Right lobe of liver (tissue), 6 donors: ENCODE results near the gene KIAA1614. TPM values are rescaled to one million over a fixed set of nuclear protein-coding genes. Genes with fewer than 3 reads are reported as not detected.

Source experiments
- ATAC-seq, 4 donors: fragments of 200-7000 bp; cut with Tn5 transposase; one replicate each; pipeline ENCODE4 v1.9.1; 2020; ENCODE audit warnings: mild to moderate bottlenecking in 4 of 4, moderate library complexity in 4 of 4
- DNase-seq, 3 donors: peaks; one replicate each; pipeline ENCODE4 v3.0.0-alpha.2; 2020
- H3K27ac ChIP-seq, 3 donors: fragments of 200-600 bp; one replicate each; pipeline ENCODE4 v1.8.0; 2022
- H3K27me3 ChIP-seq, 2 donors: fragments of 200-600 bp; one replicate each; pipeline ENCODE4 v1.8.0; 2022
- H3K36me3 ChIP-seq, 4 donors: fragments of 200-600 bp; sonication (generic) in 1 of 4; one replicate each; pipeline versions ENCODE4 v1.5.1 to v1.8.0; 2017 to 2022; ENCODE audit warnings: control low read depth in 1 of 4
- H3K4me1 ChIP-seq, 4 donors: fragments of 200-600 bp; sonication (generic) in 1 of 4; one replicate each; pipeline versions ENCODE4 v1.5.1 to v1.8.0; 2017 to 2022; ENCODE audit warnings: control low read depth in 1 of 4
- H3K4me3 ChIP-seq, 3 donors: fragments of 200-600 bp; one replicate each; pipeline ENCODE4 v1.8.0; 2022
- H3K9me3 ChIP-seq, 4 donors: fragments of 200-600 bp; sonication (generic) in 1 of 4; one replicate each; pipeline versions ENCODE4 v1.5.1 to v1.8.0; 2017 to 2022; ENCODE audit warnings: control low read depth in 1 of 4
- POLR2A ChIP-seq: fragments of 450-650 bp; IDR thresholded peaks from one replicate; pipeline ENCODE4 v1.6.1; 2017; ENCODE audit warnings: antibody characterized with exemption, mild to moderate bottlenecking
- WGBS: methylation state at CpG from one replicate; pipeline ENCODE4 v1.1.6; 2018; ENCODE audit warnings: low coverage, low lambda C conversion rate; ENCODE audit not compliant: insufficient coverage; ENCODE audit errors: missing lambda C conversion rate; 5-methylcytosine and 5-hydroxymethylcytosine counted together
- intact Hi-C, 2 donors: fragments of 100-400 bp; cut with DNase I; formaldehyde crosslinking; loops; one replicate each; pipeline versions ENCODE4 v1.11.2 to v1.14.1; 2022
- total RNA-seq, 6 experiments: library from RNA; depleted of rRNA in 2 of 6; stranded (reverse); fragments of >200 nt in 2 of 6; fragmentation: NEBNext Ultra II Directional in 3 of 6; extraction: Animal tissue kit (Norgen Biotek cat#: 25700) in 3 of 6; gene quantifications; one replicate each; pipeline versions ENCODE4 v1.1.0 to v1.2.4, GENCODE V29; 2016 to 2023
- TF ChIP-seq, protein P1 (sequence below), 4 donors: fragments of 200-600 bp in 3 of 4; fragments of 450-650 bp in 1 of 4; IDR thresholded peaks; one replicate each; pipeline versions ENCODE4 v1.5.1 to v1.8.0; 2016 to 2022; ENCODE audit warnings: antibody characterized with exemption in 4 of 4, mild to moderate bottlenecking in 2 of 4
- donor health status: DM: no; HTN: yes; CAD: no.
- donor health status: DM: no; HTN: no; CAD: no.
- donor health status: DM: no; HTN: no; CAD: no.
- donor health status: DM: no; HTN: yes; CAD: no.
- donor health status: DM: no; HTN: yes; CAD: no.

KIAA1614 gene
- total RNA-seq, 6 experiments from 2014 or later = 0.13 to 0.25 (median 0.21) TPM

DNA sequence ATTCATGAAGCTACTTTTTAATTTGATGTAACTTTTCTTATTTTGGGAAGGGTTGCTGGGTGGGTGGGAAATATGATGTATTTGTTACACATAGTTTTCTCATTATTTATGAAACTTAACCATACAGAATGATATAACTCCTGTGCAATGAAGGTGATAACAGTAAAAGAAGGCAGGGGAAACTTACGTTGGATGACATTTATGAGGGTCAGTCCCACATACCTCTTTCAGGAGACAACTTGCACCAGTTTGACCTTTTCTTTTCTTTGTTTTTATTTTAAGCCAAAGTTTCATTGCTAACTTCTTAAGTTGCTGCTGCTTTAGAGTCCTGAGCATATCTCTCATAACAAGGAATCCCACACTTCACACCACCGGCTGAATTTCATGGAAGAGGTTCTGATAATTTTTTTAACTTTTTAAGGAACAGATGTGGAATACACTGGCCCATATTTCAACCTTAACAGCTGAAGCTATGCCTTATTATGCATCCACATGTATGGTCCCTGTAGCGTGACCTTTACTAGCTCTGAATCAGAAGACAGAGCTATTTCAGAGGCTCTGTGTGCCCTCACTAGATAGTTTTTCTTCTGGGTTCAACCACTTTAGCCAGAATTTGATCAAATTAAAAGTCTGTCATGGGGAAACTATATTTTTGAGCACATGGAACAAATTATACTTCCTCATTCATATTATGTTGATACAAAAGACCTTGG is 28.0 kb upstream of the KIAA1614 start:
- H3K27ac ChIP-seq = no peak overlapping the region
- no peaks in the 10 kb centered on the region for H3K9me3 ChIP-seq
- intact Hi-C loops = no loop called here
- no peak for DNase-seq
- H3K27me3 ChIP-seq = no peaks in the 10 kb centered on the region
- WGBS = 94% methylated on average over 3 of the region's 3 CpGs
- TF ChIP-seq POLR2A = no peak
- TF ChIP-seq, protein P1, sequence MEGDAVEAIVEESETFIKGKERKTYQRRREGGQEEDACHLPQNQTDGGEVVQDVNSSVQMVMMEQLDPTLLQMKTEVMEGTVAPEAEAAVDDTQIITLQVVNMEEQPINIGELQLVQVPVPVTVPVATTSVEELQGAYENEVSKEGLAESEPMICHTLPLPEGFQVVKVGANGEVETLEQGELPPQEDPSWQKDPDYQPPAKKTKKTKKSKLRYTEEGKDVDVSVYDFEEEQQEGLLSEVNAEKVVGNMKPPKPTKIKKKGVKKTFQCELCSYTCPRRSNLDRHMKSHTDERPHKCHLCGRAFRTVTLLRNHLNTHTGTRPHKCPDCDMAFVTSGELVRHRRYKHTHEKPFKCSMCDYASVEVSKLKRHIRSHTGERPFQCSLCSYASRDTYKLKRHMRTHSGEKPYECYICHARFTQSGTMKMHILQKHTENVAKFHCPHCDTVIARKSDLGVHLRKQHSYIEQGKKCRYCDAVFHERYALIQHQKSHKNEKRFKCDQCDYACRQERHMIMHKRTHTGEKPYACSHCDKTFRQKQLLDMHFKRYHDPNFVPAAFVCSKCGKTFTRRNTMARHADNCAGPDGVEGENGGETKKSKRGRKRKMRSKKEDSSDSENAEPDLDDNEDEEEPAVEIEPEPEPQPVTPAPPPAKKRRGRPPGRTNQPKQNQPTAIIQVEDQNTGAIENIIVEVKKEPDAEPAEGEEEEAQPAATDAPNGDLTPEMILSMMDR (IDR thresholded peaks at IDR 0.05) = no peak
- ATAC-seq = no peak
- no peak overlapping the region for H3K4me3 ChIP-seq
- H3K4me1 ChIP-seq = no peaks in the 10 kb centered on the region
- no peaks in the 10 kb centered on the region for H3K36me3 ChIP-seq

DNA sequence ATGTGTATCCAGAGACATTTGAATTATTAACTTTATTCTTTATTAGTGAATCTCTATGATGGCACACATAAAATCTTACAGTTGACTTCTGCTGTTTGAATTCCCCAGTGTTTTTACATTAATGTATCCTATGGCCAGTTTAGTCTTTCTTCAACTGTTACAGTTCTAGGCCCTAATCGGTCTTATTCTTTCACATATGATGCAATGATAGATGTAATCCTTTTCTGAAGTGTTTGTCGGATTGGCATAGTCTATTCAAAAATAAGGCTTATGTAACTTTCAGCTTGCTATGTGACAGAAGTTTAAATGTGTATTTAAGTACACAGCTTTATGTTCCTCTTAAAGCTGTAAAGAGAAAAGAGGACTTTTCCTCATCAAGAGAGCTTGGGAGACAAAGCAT is 26.4 kb upstream of the KIAA1614 start:
- intact Hi-C loops = no loop called here
- Histone ChIP-seq H3K36me3 (no peaks in the 10 kb centered on the region), H3K27me3 (no peaks in the 10 kb centered on the region), H3K4me1 (no peaks in the 10 kb centered on the region), H3K4me3 (no peak overlapping the region), H3K9me3 (no peaks in the 10 kb centered on the region), H3K27ac (no peak overlapping the region)
- ATAC-seq = no peak
- WGBS = 83% methylated on average over 2 of the region's 2 CpGs
- TF ChIP-seq, protein P1 (IDR thresholded peaks at IDR 0.05) = no peak
- TF ChIP-seq POLR2A = no peak
- no peak for DNase-seq

DNA sequence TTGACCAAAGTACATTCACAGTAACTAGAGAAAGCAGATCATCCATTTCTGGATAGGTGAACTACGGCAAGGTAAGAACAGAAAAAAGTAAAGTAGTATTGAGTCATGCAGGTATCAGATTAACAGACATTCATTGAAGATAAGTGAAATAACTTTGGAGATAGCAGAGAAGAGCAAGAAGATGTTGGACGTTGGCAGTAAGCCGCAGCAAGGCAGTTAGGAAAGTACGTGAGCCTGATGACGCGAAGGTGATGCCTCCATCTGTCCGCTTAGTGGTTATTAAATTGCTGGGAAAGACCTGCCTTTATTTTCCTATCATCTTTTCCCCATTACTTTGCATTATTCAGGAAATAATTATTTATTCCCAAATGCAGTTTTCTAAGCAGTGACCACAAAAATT is 24.9 kb upstream of the KIAA1614 start:
- H3K27me3 ChIP-seq = no peaks in the 10 kb centered on the region
- DNase-seq (no peak), ATAC-seq (no peak)
- WGBS = 97% methylated on average over 5 of the region's 7 CpGs
- no peaks in the 10 kb centered on the region for H3K36me3 ChIP-seq
- no peak overlapping the region for H3K4me3 ChIP-seq
- H3K27ac ChIP-seq = no peak overlapping the region
- no peaks in the 10 kb centered on the region for H3K4me1 ChIP-seq
- intact Hi-C loops = no loop called here
- no peaks in the 10 kb centered on the region for H3K9me3 ChIP-seq
- TF ChIP-seq, protein P1 (IDR thresholded peaks at IDR 0.05) = no peak
- TF ChIP-seq POLR2A = no peak

DNA sequence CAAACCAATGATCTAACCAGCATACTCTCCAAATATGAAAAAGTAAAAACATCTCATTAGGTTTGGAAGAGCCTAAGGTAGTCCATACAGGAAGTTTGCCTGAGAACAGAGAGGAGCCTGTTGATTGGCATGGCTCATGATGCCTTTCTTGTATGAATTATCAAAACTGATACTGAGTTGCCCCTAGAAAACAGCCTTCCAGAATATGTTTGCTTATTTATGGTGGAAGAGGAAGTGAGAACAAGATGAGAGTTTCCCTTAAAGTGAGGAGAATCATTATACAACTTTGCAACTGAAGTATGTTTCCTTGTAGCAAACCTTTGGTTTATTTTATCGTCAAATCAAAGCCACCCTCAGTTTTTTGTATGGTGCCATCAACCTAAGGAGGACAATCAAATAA is 23.8 kb upstream of the KIAA1614 start:
- ATAC-seq (no peak), DNase-seq (no peak)
- Histone ChIP-seq H3K4me3 (no peak overlapping the region), H3K9me3 (no peaks in the 10 kb centered on the region), H3K27me3 (no peaks in the 10 kb centered on the region), H3K27ac (no peak overlapping the region), H3K4me1 (no peaks in the 10 kb centered on the region), H3K36me3 (no peaks in the 10 kb centered on the region)
- no peak for TF ChIP-seq POLR2A
- TF ChIP-seq, protein P1 (IDR thresholded peaks at IDR 0.05) = no peak
- 70% methylated on average over 1 of the region's 1 CpG for WGBS
- intact Hi-C loops = no loop called here

DNA sequence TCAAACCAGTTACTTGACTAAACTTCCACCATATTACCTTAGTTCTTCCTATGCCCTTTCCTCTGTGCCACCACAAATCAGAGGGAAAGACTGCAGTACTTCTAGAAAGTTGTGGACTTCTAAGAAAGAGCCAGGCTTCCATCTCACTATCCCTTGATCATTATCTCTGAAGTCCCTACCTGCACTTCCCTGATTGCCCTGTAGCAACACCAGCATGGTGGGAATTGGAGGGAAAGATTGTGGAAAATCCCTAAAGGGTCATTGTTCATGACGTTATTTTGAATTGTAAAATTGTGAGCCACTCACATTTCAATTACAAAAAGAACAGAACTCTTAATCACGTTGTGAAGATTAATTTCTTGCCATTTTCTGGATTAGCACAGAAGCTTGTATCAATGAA is 23.4 kb upstream of the KIAA1614 start:
- ATAC-seq (no peak), DNase-seq (no peak)
- intact Hi-C loops = no loop called here
- Histone ChIP-seq H3K27ac (no peak overlapping the region), H3K4me1 (no peaks in the 10 kb centered on the region), H3K27me3 (no peaks in the 10 kb centered on the region), H3K9me3 (no peaks in the 10 kb centered on the region), H3K4me3 (no peak overlapping the region), H3K36me3 (no peaks in the 10 kb centered on the region)
- 92% methylated on average over 2 of the region's 2 CpGs for WGBS
- TF ChIP-seq, protein P1 (IDR thresholded peaks at IDR 0.05) = no peak
- no peak for TF ChIP-seq POLR2A
